GM04504 (cell line): ENCODE results near the gene TMEM145.
"Not testable (repeated sequence)": the region's sequence is repeated elsewhere in the genome, so short reads cannot be mapped to it uniquely, and the experiment has no call there.

Source experiments
- DNase-seq: peaks from one replicate; pipeline ENCODE4 v3.0.0-alpha.2; 2012; ENCODE audit warnings: low read depth

Gene TMEM145

DNA sequence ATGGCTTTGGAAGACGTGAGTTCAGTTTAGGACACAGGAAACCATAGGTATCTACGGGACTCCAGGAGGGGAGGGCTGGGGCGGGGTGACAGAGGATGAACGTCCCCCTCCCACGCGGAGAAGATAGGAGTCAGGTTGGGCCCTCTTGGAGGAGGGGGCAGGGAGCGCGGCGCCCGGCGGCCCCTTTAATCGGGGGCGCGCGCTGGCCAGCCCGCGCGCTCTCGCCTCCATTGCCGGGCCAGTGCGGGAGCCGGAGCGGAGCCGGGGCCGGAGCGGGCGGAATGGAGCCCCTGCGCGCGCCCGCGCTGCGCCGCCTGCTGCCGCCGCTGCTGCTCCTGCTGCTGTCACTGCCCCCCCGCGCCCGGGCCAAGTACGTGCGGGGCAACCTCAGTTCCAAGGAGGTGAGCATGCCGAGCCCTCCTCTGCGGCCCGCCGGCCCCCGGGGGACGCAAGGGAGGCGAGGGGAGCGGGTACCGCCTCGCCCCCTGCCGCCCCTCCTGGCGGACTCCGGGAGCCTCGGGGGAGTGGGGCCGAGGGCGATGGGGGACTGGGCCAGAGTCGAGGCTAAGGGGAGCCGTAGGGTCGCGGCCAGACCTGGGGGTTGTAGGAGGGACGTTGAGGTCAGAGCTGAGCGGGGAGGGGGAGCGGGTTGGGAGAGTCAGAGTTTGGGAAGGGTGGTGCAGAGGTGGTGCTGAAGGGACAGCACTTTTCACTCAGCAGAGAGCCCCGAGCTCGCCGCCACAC lies at the start of gene TMEM145:
TMEM145 (plus strand) TSS at position 214 of the 744 bp plus-strand sequence; CDS start at position 282, 68 bp downstream.
- no peak for DNase-seq

DNA sequence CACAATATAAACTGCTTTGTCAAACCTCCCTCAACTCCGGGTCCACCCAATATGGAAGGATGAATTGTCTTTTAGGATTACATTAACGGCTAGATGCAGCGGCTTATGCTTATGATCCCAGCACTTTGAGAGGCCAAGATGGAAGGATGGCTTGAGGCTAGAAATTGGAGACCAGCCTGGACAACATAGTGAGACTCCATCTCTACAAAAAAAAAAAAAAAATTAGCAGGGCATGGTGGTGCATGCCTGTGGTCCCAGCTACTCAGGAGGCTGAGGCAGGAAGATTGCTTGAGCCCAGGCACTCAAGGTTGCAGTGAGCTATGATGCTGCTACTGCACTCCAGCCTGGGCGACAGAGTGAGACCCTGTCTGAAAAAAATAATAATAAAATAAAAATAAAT lies 47.0 kb upstream of the TMEM145 start:
- DNase-seq = not testable (repeated sequence)

DNA sequence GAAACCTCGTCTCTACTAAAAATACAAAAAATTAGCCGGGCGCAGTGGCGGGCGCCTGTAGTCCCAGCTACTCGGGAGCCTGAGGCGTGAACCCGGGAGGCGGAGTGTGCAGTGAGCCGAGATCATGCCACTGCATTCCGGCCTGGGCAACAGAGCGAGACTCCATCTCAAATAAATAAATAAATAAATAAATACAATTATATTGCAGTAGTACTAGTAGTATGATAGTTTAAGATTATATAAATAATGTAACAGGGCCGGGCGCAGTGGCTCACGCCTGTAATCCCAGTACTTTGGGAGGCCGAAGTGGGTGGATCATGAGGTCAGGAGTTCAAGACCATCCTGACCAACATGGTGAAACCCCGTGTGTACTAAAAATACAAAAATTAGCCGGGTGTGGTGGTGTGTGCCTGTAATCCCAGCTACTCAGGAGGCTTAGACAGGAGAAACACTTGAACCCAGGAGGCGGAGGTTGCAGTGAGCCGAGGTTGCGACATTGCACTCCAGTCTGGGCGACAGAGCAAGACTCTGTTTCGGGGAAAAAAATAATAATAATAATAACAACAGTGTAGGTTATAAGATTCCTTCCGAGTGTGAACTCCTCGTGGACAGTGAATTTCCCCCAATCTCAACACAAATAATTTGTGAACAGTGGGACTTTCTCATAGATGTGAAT lies 46.0 kb upstream of the TMEM145 start:
- not testable (repeated sequence) for DNase-seq

DNA sequence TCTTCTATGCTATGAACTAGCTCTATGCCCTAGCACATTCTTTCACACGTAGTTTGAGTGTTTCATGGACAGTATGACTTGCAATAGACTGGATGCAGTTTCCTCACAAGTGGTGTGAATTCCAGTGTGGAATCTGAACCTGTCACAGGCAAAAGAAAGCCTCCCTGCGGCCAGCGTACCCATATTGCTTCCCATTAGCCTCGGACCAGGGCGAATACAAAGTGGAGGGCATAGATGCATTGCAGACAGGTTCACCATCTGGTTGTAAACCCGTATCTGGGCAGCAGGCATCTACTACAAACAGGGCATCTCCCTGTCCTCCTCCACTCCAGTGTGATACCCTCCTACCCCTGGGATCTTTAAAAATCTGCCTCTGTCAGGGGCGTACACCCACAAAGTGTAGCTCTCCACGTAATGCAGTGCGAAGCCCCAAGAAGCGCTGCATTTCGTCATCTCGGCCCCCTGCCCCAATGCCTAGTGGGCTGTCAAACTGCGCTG lies 45.4 kb upstream of the TMEM145 start:
- no peak for DNase-seq

DNA sequence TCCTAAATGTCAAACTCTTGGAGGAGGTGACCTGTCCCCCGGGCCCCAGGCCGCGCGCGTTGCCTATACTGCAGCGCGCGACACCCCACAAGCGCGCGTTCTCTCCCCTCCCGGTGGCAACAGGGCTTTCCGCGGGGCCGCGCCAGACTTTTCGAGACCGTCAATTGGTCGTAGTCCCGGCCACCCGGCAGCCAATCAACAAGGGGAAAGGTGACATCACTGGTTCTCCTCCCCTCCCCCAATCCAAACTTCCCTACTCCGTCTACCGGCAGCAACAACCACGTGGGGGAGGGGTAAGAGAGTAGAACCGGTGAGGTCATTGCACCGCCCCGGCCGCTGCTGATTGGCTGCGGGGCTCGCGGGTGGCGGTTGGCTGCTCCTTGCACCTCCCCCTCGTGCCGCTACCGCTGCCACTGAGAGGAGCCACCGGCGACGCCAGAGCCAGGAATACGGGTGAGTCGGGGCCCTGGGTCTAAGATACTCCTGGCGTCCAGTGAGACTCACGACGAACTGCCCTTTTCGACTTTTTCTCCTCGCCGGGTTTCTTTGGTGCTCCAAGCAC lies 44.9 kb upstream of the TMEM145 start:
- DNase-seq = peak; percentile 99

DNA sequence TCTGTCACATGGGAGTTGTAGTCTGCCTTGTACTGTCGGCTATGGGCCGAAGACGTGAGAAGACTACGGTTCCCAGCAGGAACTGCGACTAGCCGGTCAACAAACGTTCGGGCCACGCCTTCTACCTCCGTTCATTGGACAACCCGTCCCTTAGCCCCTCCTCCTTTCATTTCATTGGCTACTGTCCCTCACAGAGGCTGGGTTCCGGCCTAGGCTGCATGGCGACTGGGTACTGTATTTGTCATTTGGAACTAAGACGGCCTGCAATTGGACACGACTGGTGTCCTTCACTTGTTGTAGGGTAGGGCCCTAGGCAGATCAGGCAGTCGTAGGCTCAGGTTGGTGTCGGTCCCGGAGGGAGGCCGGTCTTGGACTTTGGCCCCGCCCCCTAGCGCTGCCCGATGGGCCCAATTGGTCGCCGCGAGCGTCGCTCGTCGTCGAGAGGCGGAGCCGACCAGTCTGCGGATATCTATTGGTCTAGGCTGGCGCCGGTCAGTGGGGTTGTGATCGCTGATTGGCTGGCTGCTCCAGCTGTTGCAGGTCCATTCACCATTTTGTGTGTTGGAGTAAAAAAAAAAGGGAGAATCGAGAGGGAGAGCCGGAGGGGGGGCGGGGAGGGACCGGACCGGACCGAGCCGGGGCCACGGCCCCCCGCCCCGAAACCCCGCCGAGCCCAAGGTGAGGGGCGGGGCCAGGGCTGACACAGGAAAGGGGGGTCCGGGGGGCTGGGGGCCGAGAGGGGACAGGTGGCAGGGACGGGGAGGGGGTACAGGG lies 44.2 kb upstream of the TMEM145 start, which contains the start of gene CIC:
CIC (plus strand) TSS at position 549 of the 774 bp plus-strand sequence. CDS start 2,532 bp downstream, outside the sequence.
- DNase-seq = peak; percentile 100

GRCh38 chr19:42269478-42270345 lies 43.4 kb upstream of the TMEM145 start:
- DNase-seq = no peak

DNA sequence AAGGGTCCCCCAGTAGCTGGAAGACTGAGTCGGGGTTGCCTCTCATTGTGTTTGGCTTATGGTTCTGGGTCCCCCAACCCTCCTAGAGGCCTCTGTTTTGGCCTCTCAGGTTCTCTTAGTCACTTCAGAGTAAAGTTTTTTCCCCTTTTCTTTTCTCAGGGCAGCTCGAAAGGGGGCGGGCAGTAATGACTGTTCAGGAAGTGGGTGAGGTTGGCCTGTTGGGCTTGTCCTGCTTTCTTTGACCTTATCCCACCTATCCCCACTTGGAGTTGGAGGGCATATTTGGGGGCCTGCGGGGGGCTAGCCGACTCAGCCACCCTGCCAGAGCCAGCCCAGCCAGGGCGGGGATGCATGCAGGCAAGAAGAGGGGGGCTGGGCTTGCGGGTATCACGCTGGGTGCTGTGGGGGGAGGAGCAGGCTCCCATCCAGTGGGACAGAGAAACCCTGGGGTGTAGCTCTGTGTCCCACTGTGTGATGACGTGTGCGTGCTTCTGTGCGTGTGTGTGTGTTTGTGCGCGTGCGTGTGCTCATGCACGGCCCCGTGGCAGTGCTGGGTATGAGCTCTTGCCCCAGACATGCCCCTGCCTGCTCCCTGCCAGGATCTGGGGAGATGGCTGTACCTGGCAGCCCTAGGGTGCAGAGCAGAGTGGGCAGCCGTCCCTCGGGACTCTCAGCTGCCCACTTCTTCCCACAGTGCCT lies 42.6 kb upstream of the TMEM145 start:
- peak; percentile 74 for DNase-seq

DNA sequence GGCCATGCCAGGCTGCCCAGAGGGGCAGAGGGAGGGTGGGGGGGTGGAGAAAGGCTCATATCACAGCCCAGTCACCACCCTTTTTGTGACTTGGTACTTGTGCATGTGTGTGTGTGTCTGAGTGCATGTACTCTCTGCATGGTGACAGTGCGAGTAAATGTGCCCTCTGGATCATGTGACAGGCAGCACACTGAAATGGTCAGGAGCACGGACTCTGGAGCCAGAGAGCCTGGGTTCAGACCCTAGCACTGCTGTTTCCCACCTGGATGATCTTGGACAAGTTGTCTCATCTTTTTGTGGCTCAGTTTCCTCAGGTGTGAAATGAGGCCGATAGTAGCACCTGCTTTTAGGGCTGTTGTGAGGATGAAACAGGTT lies 42.1 kb upstream of the TMEM145 start:
- no peak for DNase-seq

DNA sequence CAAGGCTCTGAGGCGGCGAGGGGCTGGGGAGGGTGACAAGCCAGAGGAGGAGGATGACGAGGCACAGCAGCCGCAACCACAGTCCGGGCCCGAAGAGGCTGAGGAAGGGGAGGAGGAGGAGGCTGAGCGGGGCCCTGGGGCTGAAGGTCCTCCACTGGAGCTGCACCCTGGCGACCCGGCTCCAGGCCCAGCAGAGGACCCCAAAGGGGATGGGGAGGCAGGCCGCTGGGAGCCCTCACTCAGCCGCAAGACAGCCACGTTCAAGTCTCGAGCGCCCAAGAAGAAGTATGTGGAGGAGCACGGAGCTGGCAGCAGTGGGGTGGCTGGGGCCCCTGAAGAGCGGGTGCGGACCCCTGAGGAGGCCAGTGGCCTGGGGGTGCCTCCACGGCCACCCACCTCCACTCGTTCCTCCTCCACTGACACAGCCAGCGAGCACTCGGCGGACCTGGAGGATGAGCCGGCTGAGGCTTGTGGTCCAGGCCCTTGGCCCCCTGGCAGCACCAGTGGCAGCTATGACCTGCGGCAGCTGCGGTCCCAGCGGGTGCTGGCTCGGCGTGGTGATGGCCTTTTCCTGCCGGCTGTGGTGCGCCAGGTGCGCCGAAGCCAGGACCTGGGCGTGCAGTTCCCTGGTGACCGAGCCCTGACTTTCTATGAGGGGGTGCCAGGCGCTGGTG lies 41.1 kb upstream of the TMEM145 start:
- DNase-seq = no peak

DNA sequence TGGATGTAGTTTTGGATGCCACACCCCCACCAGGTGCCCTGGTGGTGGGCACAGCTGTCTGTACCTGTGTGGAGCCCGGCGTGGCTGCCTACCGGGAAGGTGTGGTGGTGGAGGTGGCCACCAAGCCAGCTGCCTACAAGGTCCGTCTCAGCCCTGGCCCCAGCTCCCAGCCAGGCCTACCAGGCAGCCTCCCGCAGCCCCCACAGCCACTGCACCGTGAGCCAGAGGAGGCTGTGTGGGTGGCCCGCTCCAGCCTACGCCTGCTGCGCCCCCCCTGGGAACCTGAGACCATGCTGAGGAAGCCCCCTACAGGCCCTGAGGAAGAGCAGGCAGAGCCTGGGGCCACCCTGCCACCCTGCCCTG lies 40.6 kb upstream of the TMEM145 start:
- DNase-seq = no peak

- no peak for DNase-seq
Measured at GRCh38 chr19:42272989-42273406, 40.1 kb upstream of the TMEM145 start.

DNA sequence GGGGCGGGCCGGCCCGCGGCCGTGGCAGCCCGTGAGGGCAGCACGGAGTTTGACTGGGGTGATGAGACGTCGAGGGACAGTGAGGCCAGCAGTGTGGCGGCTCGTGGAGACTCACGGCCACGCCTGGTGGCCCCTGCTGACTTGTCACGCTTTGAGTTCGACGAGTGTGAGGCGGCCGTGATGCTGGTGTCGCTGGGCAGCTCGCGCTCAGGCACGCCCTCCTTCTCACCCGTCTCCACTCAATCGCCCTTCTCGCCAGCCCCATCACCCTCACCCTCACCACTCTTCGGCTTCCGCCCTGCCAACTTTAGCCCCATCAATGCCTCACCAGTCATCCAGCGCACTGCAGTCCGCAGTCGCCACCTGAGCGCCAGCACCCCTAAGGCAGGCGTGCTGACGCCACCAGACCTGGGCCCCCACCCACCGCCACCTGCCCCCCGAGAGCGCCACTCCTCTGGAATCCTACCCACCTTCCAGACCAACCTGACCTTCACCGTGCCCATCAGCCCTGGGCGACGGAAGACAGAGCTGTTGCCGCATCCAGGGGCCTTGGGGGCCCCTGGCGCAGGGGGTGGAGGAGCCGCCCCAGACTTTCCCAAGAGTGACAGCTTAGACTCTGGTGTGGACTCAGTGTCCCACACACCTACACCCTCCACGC lies 39.6 kb upstream of the TMEM145 start:
- DNase-seq = no peak

- no peak for DNase-seq
Measured at GRCh38 chr19:42274065-42274682, 38.9 kb upstream of the TMEM145 start.

DNA sequence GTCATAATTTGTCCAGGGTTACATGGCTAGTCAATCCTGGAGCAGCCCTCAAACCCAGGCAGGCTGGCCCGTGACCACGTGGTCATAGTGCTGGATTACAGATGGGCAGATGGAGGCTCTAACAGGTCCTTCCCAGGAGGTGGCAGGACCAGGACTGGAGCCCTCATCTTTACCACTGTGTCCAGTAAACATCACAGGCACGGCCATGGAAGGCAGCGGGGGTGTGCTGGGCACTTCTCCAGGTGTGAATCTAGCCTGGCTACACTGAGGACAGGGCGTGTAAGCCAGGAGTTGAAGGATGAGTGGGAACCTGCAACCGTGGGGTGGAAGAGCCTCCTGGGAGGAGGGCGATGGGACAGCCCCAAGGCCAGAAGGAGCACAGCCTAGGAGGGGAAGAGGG lies 38.0 kb upstream of the TMEM145 start:
- DNase-seq = no peak

DNA sequence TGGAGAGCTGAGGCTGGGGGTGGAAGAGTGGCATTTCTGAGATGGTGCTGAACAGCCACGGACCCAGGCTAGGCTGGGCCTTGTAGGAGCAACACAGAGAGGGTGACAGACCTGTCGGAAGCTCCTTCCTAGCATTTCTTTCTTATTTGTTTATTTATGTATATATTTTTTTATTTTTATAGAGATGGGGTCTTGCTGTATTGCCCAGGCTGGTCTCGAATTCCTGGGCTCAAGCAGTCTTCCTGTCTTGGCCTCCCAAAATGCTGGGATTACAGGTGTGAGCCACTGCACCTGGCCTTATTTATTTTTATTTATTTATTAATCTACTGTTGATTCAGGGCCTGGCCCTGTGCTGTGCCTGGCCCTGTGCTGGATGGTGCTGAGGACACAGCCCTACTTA lies 37.6 kb upstream of the TMEM145 start:
- no peak for DNase-seq

DNA sequence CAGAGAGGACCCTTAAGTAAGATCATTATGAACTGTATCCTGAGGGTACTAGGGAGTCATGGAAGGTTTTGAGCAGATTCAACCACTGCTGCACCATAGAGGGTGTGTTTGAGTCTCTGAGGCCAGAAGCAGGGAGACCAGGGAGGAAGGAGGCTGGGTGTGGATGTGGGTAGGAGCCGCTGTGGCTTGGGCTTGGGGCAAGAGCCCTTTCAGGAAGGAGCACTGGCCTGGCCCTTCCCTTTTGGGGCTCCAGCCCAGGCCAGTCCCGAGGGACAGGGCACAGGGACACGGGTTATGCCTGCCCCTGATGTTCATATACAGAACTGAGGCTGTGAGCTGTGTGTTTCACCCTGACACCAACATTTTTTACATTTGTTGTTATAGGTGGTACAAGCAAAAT lies 36.8 kb upstream of the TMEM145 start:
- DNase-seq = no peak

DNA sequence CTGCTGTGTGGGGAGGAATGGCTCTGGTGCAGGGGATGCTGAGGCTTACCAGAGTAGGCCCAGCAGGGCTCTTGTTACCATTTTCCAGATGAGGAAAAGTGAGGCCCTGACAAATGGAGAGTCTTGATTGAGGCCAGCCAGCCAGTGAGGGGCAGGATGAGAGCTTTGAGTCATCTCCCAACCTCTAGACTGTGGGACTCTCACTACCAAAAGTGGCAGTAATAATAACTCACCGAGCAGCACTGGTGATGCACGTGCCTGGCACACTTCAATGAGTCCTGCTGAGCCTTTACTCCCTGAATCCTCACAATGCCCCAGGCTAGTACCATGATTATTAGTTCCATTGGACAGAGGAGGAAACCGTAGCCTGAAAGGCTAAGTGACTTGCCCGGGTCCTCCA lies 36.3 kb upstream of the TMEM145 start:
- no peak for DNase-seq

DNA sequence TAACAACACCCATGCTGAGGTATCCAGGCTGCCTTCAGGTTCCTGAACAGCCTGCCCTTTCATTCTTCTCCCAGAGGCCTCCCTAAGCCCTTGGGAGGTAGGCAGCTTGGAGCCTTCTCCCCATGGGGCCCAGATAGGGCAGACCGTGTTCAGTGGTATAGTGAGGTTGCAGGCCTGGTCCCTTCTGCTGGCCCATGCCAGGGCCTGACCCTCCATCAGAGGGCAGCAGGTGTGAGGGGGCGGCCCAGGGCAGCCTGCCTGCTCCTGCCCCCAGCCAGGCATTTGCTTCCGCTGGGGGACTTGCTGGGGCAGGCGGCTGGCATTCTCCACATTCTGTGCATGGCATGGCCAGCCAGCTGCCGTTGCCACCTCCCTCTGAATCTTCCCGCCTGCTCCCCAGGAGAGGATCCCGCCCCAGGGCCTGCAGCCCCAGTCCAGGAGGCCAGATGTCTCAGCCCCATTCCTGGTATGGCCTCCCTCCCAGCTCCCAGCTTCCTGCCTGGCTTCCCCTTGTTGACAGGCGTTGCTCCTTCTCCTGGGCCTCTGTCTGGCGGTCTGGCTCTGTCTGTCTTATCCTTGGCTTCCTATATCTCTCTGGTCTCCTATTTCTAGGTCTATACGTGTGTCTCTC lies 35.2 kb upstream of the TMEM145 start:
- DNase-seq = no peak
